K562 treated with DMSO at 1 percent for 4 hours (cell line): ENCODE measurements around the gene KRT5. TPM values are rescaled to one million over a fixed set of nuclear protein-coding genes. Genes with fewer than 3 reads are reported as not detected.

ENCODE experiments used
- total RNA-seq: library from RNA; unstranded; fragments of 300-600 nt; gene quantifications from 2 replicates; pipeline ENCODE4 v1.2.3, GENCODE V29; 2022; ENCODE audit not compliant: insufficient read depth

The KRT5 gene
- not detected in 2 replicates for total RNA-seq

GRCh38 chr12:52519826-52520662, at the start of gene KRT5:
Gene KRT5 (minus strand): TSS chr12:52520394. CDS start chr12:52520296, 98 bp downstream.

GRCh38 chr12:52552681-52553195, 32.5 kb upstream of the KRT5 start, which contains the start of gene KRT71:
Gene KRT71 (minus strand): TSS chr12:52553145. CDS start chr12:52553077, 68 bp downstream.

GRCh38 chr12:52493172-52493571, 27.0 kb downstream of the KRT5 start, which contains the start of gene KRT6A:
Gene KRT6A (minus strand): TSS chr12:52493257. CDS start chr12:52493188, 69 bp downstream.

GRCh38 chr12:52473768-52474167, 46.4 kb downstream of the KRT5 start, which contains the start of gene KRT6C:
Gene KRT6C (minus strand): TSS chr12:52473805. CDS start chr12:52473737, 68 bp downstream.

Other genes starting within 250 kb of the KRT5 start
- gene KRT86, start 245.7 kb downstream of the KRT5 start, total RNA-seq = not detected in 2 replicates
- gene KRT81, start 228.9 kb downstream of the KRT5 start, total RNA-seq = 0.75 and 1.1 TPM in 2 replicates
- gene KRT83, start 199.0 kb downstream of the KRT5 start, total RNA-seq = not detected in 2 replicates
- gene KRT85, start 152.9 kb downstream of the KRT5 start, total RNA-seq = not detected in 2 replicates
- gene KRT84, start 134.7 kb downstream of the KRT5 start, total RNA-seq = not detected in 2 replicates
- not detected in 2 replicates for gene KRT82, start 114.1 kb downstream of the KRT5 start, total RNA-seq
- gene KRT75, start 86.0 kb downstream of the KRT5 start, total RNA-seq = not detected in 2 replicates
- gene KRT6B, start 68.2 kb downstream of the KRT5 start, total RNA-seq = not detected in 2 replicates
- not detected in 2 replicates for gene KRT6C, start 46.6 kb downstream of the KRT5 start, total RNA-seq
- gene KRT6A, start 27.1 kb downstream of the KRT5 start, total RNA-seq = not detected in 2 replicates
- not detected in 2 replicates for gene KRT71, start 32.8 kb upstream of the KRT5 start, total RNA-seq
- gene KRT74, start 53.4 kb upstream of the KRT5 start, total RNA-seq = not detected in 2 replicates
- gene KRT72, start 81.1 kb upstream of the KRT5 start, total RNA-seq = 0.35 TPM in 1 of 2 replicates, not detected in the other
- gene KRT73, start 98.2 kb upstream of the KRT5 start, total RNA-seq = not detected in 2 replicates
- gene KRT2, start 131.8 kb upstream of the KRT5 start, total RNA-seq = 0.84 TPM in 1 of 2 replicates, not detected in the other
- not detected in 2 replicates for gene KRT1, start 160.0 kb upstream of the KRT5 start, total RNA-seq
- not detected in 2 replicates for gene KRT77, start 183.1 kb upstream of the KRT5 start, total RNA-seq